GM23338 (cell line): ENCODE measurements around the gene ADGRF3. TPM values are rescaled to one million over a fixed set of nuclear protein-coding genes. Genes with fewer than 3 reads are reported as not detected.

Experiments
- ATAC-seq: fragments of 200-7000 bp; cut with Tn5 transposase; 3 replicates; pipeline ENCODE4 v1.9.1; 2020
- DNase-seq: peaks from one replicate; pipeline ENCODE4 v3.0.0-alpha.2; 2015; ENCODE audit warnings: low spot score
- H2AFZ ChIP-seq: fragments of 200-600 bp; sonication (generic); 2 replicates; pipeline ENCODE4 v1.8.0; 2016; ENCODE audit warnings: antibody characterized with exemption, mild to moderate bottlenecking, moderate library complexity
- H3F3A ChIP-seq: fragments of 200-600 bp; sonication (generic); replicated peaks from 2 replicates; pipeline ENCODE4 v1.8.0; 2017; ENCODE audit warnings: antibody characterized with exemption, mixed run types, low read depth
- H3K27ac ChIP-seq: fragments of 200-600 bp; sonication (generic); 2 replicates; pipeline ENCODE4 v1.6.1; 2016; ENCODE audit warnings: low read depth
- H3K27me3 ChIP-seq: fragments of 200-600 bp; sonication (generic); 2 replicates; pipeline ENCODE4 v1.8.0; 2016; ENCODE audit warnings: mild to moderate bottlenecking, mixed run types, moderate library complexity; ENCODE audit not compliant: insufficient read depth
- H3K36me3 ChIP-seq: fragments of 200-600 bp; sonication (generic); 2 replicates; pipeline ENCODE4 v1.8.0; 2016; ENCODE audit warnings: mild to moderate bottlenecking; ENCODE audit not compliant: insufficient read depth
- H3K4me1 ChIP-seq: fragments of 200-600 bp; sonication (generic); 2 replicates; pipeline ENCODE4 v1.8.0; 2016; ENCODE audit warnings: mild to moderate bottlenecking, moderate library complexity; ENCODE audit not compliant: insufficient read depth
- H3K4me2 ChIP-seq: fragments of 200-600 bp; sonication (generic); 2 replicates; pipeline ENCODE4 v1.7.1; 2017; ENCODE audit warnings: mixed run types
- H3K4me3 ChIP-seq: fragments of 200-600 bp; sonication (generic); 2 replicates; pipeline ENCODE4 v1.6.1; 2016; ENCODE audit warnings: mixed run types
- H3K79me2 ChIP-seq: fragments of 200-600 bp; sonication (generic); replicated peaks from 2 replicates; pipeline ENCODE4 v1.8.0; 2017; ENCODE audit warnings: mild to moderate bottlenecking; ENCODE audit not compliant: insufficient read depth
- H3K9me2 ChIP-seq: fragments of 200-600 bp; sonication (generic); 2 replicates; pipeline ENCODE4 v1.8.0; 2017; ENCODE audit not compliant: insufficient read depth
- H4K20me1 ChIP-seq: fragments of 200-600 bp; sonication (generic); replicated peaks from 2 replicates; pipeline ENCODE4 v1.8.0; 2017; ENCODE audit warnings: mild to moderate bottlenecking; ENCODE audit not compliant: insufficient read depth
- H3K27ac Mint-ChIP-seq: 2 replicates; pipeline ENCODE4 v1.8.0; 2020; ENCODE audit warnings: inconsistent platforms, mild to moderate bottlenecking, moderate library complexity, mixed read lengths
- H3K27me3 Mint-ChIP-seq: 3 replicates; pipeline ENCODE4 v1.8.0; 2022; ENCODE audit warnings: low read depth, mild to moderate bottlenecking, moderate library complexity, mixed read lengths, inconsistent platforms; ENCODE audit not compliant: insufficient read depth, poor library complexity
- H3K36me3 Mint-ChIP-seq: 3 replicates; pipeline ENCODE4 v1.8.0; 2021; ENCODE audit warnings: low read depth, mild to moderate bottlenecking, inconsistent platforms, moderate library complexity, mixed read lengths
- H3K4me1 Mint-ChIP-seq: 3 replicates; pipeline ENCODE4 v1.8.0; 2020; ENCODE audit warnings: mild to moderate bottlenecking, inconsistent platforms, mixed read lengths
- H3K4me3 Mint-ChIP-seq: 3 replicates; pipeline ENCODE4 v1.8.0; 2021; ENCODE audit warnings: moderate library complexity, mild to moderate bottlenecking, inconsistent platforms, mixed read lengths
- H3K9me3 Mint-ChIP-seq: 3 replicates; pipeline ENCODE4 v1.8.0; 2020; ENCODE audit warnings: moderate library complexity, mild to moderate bottlenecking, inconsistent platforms, mixed read lengths
- CREB1 ChIP-seq: fragments of 250-450 bp; sonication (Bioruptor Pico); IDR thresholded peaks from 2 replicates; pipeline ENCODE4 v1.5.0; 2020; ENCODE audit warnings: low read depth, mild to moderate bottlenecking, moderate library complexity
- CTCF ChIP-seq, 2 experiments: fragments of 200-600 bp in 1 of 2; sonication (generic) in 1 of 2; conservative IDR thresholded peaks; 2 replicates each; pipeline versions ENCODE4 v1.5.1 to v1.6.1; 2016 to 2017; ENCODE audit warnings: antibody characterized with exemption in 2 of 2, low read depth in 2 of 2, mild to moderate bottlenecking in 2 of 2, moderate library complexity in 1 of 2
- JUNB ChIP-seq: IDR thresholded peaks from one replicate; pipeline ENCODE4 v1.6.1; 2016; ENCODE audit warnings: antibody characterized with exemption; ENCODE audit not compliant: unreplicated experiment
- NANOG ChIP-seq: IDR thresholded peaks from 2 replicates; pipeline ENCODE4 v1.6.1; 2016; ENCODE audit warnings: antibody characterized with exemption, borderline replicate concordance
- POLR2AphosphoS5 ChIP-seq: IDR thresholded peaks from 2 replicates; pipeline ENCODE4 v1.6.1; 2016; ENCODE audit warnings: antibody characterized with exemption, low read depth
- STAT1 ChIP-seq: IDR thresholded peaks from one replicate; pipeline ENCODE4 v1.6.1; 2016; ENCODE audit warnings: antibody characterized with exemption; ENCODE audit not compliant: unreplicated experiment
- ZNF114 ChIP-seq: fragments of 250-450 bp; sonication (Bioruptor Pico); IDR thresholded peaks from 2 replicates; pipeline ENCODE4 v1.5.0; 2020; ENCODE audit warnings: mild to moderate bottlenecking, moderate library complexity
- ZNF331 ChIP-seq: fragments of 250-450 bp; sonication (Bioruptor Pico); IDR thresholded peaks from 2 replicates; pipeline ENCODE4 v1.5.0; 2020; ENCODE audit warnings: low read depth, mild to moderate bottlenecking, moderate library complexity
- ZNF462 ChIP-seq: fragments of 250-450 bp; sonication (Bioruptor Pico); IDR thresholded peaks from 2 replicates; pipeline ENCODE4 v1.5.0; 2020; ENCODE audit warnings: mild to moderate bottlenecking, moderate library complexity
- polyA plus RNA-seq: library from polyadenylated mRNA; unstranded; fragments of >200 nt; fragmentation: Nextera tagmentation; extraction: Ambion mirVana; gene quantifications from 2 replicates; pipeline ENCODE4 v1.2.1, GENCODE V29; 2016
- total RNA-seq: library from RNA; depleted of rRNA; stranded (reverse); fragments of >200 nt; shearing (Covaris generic); gene quantifications from 2 replicates; pipeline ENCODE4 v1.2.3, GENCODE V29; 2014
- TF ChIP-seq, protein P1 (sequence below): IDR thresholded peaks from one replicate; pipeline ENCODE4 v1.6.1; 2018; ENCODE audit warnings: antibody characterized with exemption; ENCODE audit not compliant: unreplicated experiment
- TF ChIP-seq, protein P2 (sequence below): IDR thresholded peaks from 2 replicates; pipeline ENCODE4 v1.6.1; 2016; ENCODE audit warnings: antibody characterized with exemption

Gene ADGRF3
- total and polyA plus RNA-seq, 2 experiments from 2014 or later: 0.38 to 0.39 TPM

DNA sequence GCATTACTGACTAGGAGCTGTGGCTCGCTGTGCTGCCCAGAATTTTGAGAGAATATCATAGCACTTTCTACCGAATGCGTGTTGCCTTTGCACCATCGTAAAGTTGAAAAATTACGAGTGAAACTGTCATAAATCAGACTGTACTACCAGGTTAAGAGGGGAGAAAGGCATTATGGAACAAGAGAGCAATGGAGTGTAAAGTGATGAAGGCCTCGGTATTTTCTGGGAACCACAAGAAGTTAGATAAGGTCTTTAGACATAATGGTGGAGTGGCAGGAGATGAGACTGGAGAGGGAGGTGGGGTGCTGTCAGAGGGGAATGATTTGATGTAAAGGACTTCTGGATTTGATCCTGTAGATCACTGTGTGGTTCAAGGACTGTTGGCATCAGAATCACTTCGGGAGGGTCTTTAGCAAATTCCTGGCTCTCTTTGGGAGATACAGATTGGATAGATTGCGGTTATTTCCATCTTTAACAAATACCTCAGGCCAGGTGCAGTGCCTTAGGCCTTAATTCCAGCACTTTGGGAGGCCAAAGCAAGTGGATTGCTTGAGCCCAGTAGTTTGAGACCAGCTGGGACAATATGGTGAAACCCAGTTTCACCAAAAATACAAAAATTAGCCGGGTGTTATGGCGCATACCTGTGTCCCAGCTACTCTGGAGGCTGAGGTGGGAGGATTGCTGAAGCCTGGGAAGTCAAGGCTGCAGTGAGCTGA, 4.9 kb upstream of the ADGRF3 start:
- DNase-seq: no peak
- Mint-ChIP-seq H3K27ac (no peak overlapping the region; the same call in 1 of the 2 replicates), H3K4me3 (no peak overlapping the region)

More for the DNA sequence above, 4.9 kb upstream of the ADGRF3 start:
- Histone ChIP-seq H3K36me3 (no peaks in the 10 kb centered on the region), H3K4me3 (no peak overlapping the region), H3K79me2 (peaks cover 100% of the 10 kb centered on the region), H2AFZ (no peak overlapping the region), H3K27ac (0 out of 2 replicates have a peak overlapping the region, but pooled peaks have one; percentile 24), H3K4me2 (no peak overlapping the region), H3F3A (no peaks in the 10 kb centered on the region), H3K4me1 (peaks cover 24% of the 10 kb centered on the region), H3K27me3 (no peaks in the 10 kb centered on the region), H4K20me1 (peaks cover 14% of the 10 kb centered on the region), H3K9me2 (no peaks in the 10 kb centered on the region)
- Mint-ChIP-seq H3K36me3 (peaks cover 12% of the 10 kb centered on the region), H3K9me3 (no peaks in the 10 kb centered on the region), H3K4me1 (peaks cover 24% of the 10 kb centered on the region), H3K27me3 (peaks cover 3% of the 10 kb centered on the region)
- no peak for TF ChIP-seq ZNF462 (CRISPR knock-in tag)
- no peak for TF ChIP-seq ZNF114 (CRISPR knock-in tag)
- TF ChIP-seq, protein P1, sequence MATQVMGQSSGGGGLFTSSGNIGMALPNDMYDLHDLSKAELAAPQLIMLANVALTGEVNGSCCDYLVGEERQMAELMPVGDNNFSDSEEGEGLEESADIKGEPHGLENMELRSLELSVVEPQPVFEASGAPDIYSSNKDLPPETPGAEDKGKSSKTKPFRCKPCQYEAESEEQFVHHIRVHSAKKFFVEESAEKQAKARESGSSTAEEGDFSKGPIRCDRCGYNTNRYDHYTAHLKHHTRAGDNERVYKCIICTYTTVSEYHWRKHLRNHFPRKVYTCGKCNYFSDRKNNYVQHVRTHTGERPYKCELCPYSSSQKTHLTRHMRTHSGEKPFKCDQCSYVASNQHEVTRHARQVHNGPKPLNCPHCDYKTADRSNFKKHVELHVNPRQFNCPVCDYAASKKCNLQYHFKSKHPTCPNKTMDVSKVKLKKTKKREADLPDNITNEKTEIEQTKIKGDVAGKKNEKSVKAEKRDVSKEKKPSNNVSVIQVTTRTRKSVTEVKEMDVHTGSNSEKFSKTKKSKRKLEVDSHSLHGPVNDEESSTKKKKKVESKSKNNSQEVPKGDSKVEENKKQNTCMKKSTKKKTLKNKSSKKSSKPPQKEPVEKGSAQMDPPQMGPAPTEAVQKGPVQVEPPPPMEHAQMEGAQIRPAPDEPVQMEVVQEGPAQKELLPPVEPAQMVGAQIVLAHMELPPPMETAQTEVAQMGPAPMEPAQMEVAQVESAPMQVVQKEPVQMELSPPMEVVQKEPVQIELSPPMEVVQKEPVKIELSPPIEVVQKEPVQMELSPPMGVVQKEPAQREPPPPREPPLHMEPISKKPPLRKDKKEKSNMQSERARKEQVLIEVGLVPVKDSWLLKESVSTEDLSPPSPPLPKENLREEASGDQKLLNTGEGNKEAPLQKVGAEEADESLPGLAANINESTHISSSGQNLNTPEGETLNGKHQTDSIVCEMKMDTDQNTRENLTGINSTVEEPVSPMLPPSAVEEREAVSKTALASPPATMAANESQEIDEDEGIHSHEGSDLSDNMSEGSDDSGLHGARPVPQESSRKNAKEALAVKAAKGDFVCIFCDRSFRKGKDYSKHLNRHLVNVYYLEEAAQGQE: no peak
- no peak for TF ChIP-seq CTCF (conservative IDR thresholded peaks at IDR 0.05; ENCODE audit: low read depth in 2 of 2)
- TF ChIP-seq NANOG: no peak
- TF ChIP-seq, protein P2, sequence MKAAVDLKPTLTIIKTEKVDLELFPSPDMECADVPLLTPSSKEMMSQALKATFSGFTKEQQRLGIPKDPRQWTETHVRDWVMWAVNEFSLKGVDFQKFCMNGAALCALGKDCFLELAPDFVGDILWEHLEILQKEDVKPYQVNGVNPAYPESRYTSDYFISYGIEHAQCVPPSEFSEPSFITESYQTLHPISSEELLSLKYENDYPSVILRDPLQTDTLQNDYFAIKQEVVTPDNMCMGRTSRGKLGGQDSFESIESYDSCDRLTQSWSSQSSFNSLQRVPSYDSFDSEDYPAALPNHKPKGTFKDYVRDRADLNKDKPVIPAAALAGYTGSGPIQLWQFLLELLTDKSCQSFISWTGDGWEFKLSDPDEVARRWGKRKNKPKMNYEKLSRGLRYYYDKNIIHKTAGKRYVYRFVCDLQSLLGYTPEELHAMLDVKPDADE: no peak
- no peak for TF ChIP-seq JUNB
- no peak for TF ChIP-seq CREB1 (CRISPR knock-in tag)
- TF ChIP-seq ZNF331 (CRISPR knock-in tag): no peak
- TF ChIP-seq STAT1: no peak
- no peak for TF ChIP-seq POLR2AphosphoS5
- ATAC-seq: no peak
